ENCODE measurements around the gene RAVER2.
"Not testable (repeated sequence)": the region's sequence is repeated elsewhere in the genome, so short reads cannot be mapped to it uniquely, and the experiment has no call there.

RAVER2 gene, protein sequence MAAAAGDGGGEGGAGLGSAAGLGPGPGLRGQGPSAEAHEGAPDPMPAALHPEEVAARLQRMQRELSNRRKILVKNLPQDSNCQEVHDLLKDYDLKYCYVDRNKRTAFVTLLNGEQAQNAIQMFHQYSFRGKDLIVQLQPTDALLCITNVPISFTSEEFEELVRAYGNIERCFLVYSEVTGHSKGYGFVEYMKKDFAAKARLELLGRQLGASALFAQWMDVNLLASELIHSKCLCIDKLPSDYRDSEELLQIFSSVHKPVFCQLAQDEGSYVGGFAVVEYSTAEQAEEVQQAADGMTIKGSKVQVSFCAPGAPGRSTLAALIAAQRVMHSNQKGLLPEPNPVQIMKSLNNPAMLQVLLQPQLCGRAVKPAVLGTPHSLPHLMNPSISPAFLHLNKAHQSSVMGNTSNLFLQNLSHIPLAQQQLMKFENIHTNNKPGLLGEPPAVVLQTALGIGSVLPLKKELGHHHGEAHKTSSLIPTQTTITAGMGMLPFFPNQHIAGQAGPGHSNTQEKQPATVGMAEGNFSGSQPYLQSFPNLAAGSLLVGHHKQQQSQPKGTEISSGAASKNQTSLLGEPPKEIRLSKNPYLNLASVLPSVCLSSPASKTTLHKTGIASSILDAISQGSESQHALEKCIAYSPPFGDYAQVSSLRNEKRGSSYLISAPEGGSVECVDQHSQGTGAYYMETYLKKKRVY

DNA sequence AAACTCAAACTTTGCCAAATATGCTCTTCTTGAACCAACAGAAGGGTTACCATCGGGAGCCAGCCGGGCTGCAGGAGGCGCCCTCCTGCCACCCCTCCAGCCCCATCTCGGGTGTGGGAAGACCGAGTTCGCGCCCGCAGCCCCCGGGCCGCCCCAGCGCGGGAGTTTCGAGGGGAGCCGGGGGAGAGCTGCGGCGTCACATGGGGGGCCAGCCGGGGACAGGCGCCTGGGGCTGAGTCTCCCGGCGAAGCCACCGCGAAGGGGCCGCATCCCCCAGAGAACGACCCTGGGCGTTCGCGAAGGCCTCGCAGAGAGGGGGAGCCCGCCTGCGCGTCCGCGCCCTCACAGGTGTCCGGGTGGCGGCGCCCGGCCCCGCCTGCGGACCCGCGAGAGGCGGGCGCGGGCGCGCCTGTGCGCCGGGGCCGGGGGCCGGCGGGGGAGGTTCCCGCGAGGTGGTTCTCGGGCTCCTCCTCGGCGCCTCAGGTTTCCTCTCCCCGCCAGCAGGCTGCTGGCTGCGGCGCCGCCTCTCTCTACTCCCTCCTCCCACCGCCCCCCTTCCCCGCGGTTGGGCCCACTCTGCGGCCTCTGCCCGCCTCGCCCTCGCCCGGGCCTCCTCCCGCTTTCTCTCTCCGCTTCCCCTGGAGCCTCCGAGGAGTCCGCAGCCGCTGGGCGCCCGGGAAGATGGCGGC is at the start of gene RAVER2:
RAVER2 (plus strand) TSS at position 584 of the 689 bp plus-strand sequence; CDS start at position 682, 98 bp downstream.
- DNase-seq (ENCODE audit: low read depth in 1 of 2, low spot score in 1 of 2): peak; percentile 16 to 17

GRCh38 chr1:64696879-64697278 is 48.0 kb upstream of the RAVER2 start:
- no peak for DNase-seq (ENCODE audit: low read depth in 1 of 2, low spot score in 1 of 2)

- DNase-seq (ENCODE audit: low read depth in 1 of 2, low spot score in 1 of 2): no peak
Observed at GRCh38 chr1:64699327-64699726, 45.5 kb upstream of the RAVER2 start.

DNA sequence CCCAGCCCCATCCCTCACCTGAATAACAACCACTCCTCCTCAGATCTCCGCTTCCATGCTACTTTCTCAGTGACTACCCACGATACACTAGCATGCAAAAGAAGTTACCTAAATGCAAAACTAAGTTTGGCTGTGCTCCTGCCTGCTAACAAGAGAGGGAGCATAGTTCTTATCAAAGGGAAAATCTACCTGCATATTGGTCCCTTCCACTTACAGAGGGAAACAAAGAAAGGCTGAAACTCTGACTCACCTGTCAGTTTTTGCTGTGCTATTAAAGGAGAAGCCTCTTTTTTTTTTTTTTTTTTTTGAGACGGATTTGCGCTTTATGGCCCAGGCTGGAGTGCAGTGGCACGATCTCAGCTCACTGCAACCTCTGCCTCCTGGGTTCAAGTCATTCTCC is 43.8 kb upstream of the RAVER2 start:
- DNase-seq (ENCODE audit: low read depth in 1 of 2, low spot score in 1 of 2): no peak

DNA sequence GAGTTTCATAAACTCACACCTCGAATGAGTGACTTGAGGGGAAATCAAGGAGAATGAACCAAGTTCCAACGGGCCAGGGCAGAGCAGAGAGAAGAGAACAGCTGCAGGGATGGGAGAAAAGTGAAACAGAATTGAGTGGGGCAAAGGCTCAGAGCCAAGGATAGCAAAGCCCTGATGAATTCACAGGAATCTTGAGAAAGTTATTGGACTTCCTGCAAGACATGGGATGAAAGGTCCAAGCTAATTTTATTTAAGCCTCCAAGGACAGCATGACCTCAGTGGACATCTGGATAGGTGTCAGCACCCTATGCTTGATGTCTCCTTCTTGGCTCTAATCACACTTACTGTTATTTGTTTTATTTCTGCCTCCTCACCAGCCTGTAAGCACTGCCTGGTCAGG is 43.0 kb upstream of the RAVER2 start:
- DNase-seq (ENCODE audit: low read depth in 1 of 2, low spot score in 1 of 2): no peak

DNA sequence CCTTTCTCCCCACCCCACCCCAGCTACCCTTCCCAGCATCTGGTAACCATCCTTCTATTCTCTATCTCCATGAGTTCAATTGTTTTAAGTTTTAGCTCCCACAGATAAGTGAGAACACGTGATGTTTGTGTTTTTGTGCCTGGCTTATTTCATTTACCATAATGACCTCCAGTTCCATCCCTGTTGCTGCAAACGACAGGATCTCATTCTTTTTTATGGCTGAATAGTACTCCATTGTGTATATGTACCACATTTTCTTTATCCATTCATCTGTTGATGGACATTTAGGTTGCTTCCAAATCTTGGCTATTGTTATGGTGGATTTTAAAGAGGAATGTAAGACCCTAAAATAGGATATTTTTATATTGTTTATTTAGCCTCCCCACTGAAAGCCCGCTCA is 42.2 kb upstream of the RAVER2 start:
- not testable (repeated sequence) for DNase-seq (ENCODE audit: low read depth in 1 of 2, low spot score in 1 of 2)

DNA sequence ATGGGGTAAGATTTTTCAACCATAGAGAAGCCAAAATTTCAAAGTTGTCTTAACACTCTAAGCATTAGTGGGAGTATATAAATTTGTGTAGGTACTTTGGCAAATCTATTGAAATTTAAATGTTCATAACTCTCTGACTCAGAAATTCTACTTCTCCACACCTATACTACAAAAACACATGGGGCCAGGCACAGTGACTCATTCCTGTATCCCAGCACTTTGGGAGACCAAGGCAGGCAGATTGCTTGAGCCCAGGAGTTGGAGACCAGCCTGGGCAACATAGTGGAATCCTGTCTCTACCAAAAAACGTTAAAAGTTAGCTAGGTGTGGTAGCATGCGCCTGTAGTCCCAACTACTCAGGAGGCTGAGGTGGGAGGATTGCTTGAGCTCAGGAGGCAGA is 41.3 kb upstream of the RAVER2 start:
- DNase-seq (ENCODE audit: low read depth in 1 of 2, low spot score in 1 of 2): no peak

- DNase-seq (ENCODE audit: low read depth in 1 of 2, low spot score in 1 of 2): no peak
Observed at GRCh38 chr1:64705591-64705990, 39.3 kb upstream of the RAVER2 start.

DNA sequence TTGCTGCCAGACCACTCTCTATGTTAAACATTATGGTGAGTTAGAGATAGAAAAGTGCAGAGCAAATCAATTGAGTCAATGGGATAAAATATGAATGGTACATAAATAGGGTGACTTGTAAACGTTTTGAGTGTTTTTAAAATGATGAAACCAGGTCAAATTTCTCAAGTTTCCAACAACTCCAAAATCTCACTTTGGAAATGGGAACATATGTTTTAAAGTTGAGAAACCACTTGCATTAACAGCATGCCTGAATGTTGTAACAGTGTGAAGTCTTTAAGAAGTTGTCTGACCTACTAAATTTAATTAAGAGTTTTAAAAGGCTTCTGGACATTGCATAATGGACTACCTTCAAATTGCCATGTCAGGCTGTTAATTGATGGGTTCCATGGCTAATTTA is 33.6 kb upstream of the RAVER2 start:
- DNase-seq (ENCODE audit: low read depth in 1 of 2, low spot score in 1 of 2): no peak

DNA sequence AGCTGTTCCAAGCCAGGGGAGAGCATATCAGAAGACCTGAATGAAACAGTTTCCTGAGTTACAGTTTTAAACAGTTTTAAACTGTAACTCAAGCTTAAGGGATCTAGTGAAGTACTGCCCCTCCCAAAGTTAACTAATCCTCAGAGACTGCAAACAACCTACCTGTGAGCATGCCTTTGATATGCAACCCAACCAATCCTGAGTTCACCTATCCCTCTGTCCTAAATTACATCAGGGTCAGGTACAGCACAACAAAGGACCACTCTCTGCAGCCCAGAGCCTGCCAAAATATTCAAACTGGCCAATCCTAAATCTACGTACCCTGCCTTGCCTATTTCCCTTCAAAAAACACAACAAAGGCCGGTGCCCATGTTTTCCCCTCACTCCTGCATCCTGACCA is 32.8 kb upstream of the RAVER2 start:
- DNase-seq (ENCODE audit: low read depth in 1 of 2, low spot score in 1 of 2): no peak

DNA sequence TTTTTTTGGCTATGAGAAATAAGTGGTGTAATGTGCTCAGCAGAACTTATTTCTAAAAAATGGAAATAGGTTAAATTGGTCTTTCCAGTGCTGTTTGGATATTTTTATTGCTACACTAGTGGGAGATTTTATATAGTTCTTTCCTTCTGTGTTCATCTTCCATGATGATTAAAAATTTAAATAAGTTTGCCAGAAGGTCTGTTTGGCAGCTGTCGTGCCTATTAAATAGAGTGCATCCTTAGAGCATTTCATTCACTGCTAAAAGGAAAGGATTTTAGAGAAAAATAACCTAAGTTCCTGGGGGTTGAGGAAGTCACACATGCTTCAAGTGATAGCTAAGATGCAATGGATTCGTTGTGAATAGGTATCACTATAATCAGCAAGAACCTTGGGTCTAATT is 29.7 kb upstream of the RAVER2 start:
- no peak for DNase-seq (ENCODE audit: low read depth in 1 of 2, low spot score in 1 of 2)

GRCh38 chr1:64721135-64721534 is 23.7 kb upstream of the RAVER2 start:
- no peak for DNase-seq (ENCODE audit: low read depth in 1 of 2, low spot score in 1 of 2)

DNA sequence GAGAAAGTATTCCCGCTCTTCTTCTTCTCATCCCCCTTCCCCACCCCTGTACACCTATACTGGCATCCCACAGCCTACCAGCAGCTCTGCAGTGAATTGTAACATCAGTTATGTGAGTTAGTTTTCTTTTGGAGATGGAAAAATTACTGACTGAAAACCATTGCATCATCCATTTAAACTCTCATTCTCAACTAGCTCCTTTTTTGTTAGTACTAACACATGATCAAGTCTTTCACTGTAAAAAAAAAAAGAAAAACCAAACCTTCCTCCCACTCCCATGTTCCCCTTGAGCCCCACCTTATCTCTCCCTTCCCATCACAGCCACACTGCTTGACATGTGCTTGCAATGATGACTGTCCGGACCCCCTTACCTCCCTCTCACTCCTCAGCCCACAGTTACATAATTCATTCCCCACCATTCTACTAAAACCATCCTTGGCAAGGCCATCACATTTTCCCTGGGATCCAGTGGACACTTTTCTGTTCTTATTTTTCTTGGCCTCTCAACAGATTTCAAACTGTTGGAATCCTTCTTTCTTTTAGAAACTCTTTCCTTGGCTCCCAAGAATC is 23.2 kb upstream of the RAVER2 start:
- no peak for DNase-seq (ENCODE audit: low read depth in 1 of 2, low spot score in 1 of 2)

DNA sequence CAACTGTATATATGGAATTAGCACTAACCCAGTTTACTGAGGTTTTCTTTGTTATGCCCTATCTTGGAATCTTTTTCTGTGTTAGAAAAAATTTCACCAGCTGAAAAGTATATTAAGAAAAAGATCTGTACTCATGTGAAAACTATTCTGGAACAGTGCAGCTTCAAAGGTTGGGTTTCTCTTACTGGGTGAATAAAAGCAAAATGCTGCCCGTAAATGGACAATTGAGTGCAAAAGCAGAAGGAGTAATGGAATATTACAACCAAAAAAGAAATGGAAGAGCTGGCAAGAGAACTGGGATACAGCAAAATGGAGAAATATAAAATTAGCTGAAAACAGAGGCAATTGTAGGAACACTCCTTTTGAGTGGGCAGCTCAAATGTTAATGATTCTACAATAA is 17.0 kb upstream of the RAVER2 start:
- no peak for DNase-seq (ENCODE audit: low read depth in 1 of 2, low spot score in 1 of 2)

DNA sequence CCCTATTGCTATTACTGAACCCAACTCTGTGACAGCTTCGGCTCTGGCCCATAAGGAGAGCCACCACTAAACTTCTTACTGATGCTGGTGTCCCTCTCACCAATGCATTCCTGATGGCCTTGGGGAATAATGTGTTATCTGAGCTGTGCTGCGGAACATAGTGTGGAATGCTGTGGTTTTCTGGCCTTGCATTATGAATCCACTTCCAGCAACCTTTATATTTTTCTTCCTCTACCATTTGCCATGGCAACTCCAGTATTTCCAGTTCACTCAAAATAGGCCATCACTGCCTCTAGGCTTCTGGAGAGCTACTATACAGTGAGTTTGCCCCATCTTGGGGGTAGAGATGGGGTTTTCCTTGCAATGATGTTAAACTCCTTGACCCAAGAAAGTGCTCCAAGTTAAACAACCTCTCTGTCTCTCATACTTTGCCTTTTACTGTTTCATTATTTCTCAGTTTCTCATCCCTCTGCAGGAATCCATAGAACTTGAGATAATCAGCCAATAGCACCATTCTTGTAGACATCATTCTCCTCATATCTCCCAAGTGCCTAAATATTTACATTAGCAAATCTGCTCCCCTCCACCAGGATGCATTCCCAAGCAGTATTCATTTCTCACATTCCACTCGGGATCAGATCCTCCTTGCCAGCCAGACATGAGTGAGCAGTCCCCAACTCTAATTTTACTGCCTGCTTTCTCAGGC is 11.1 kb upstream of the RAVER2 start:
- no peak for DNase-seq (ENCODE audit: low read depth in 1 of 2, low spot score in 1 of 2)

GRCh38 chr1:64734287-64734652 is 10.6 kb upstream of the RAVER2 start:
- no peak for DNase-seq (ENCODE audit: low read depth in 1 of 2, low spot score in 1 of 2)

- DNase-seq (ENCODE audit: low read depth in 1 of 2, low spot score in 1 of 2): not testable (repeated sequence)
Observed at GRCh38 chr1:64740687-64741086, 4.2 kb upstream of the RAVER2 start.

DNA sequence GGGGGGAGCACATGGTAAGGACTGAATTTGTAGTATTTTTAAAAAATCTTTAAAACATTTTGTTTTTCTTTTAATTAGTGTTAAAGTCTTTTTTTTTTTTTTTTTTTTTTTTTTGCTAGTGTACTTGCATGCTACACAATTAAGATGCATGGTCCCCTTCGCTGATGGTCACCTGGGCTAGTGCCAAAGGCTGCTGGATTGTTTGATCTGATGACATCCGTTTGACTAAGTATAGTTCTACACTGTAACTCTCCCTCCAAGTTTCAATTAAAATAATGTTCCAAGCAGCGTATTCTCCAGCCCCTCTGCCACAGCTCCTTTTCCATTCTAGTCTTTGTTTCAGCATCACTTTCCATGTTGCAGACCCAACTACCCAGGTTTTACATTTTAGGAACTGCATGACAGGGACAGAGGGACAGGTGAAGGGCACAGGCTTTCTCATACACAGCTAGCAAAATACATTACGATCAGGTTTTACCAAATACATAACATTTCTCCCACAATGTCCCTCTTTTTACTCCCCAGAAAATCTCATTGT is 852 bp upstream of the RAVER2 start:
- DNase-seq (ENCODE audit: low read depth in 1 of 2, low spot score in 1 of 2): no peak

GRCh38 chr1:64745181-64745985 is 508 bp downstream of the RAVER2 start:
- no peak for DNase-seq (ENCODE audit: low read depth in 1 of 2, low spot score in 1 of 2)
